Smooth muscle cell of the umbilical artery (primary cell): ENCODE results near the gene ZIC3. TPM values are rescaled to one million over a fixed set of nuclear protein-coding genes. Genes with fewer than 3 reads are reported as not detected.

Source experiments
- total RNA-seq: library from RNA; depleted of rRNA; stranded (reverse); fragments of >200 nt; gene quantifications from 2 replicates; pipeline ENCODE4 v1.2.3, GENCODE V29; 2014

Gene ZIC3
- not detected in 2 replicates for total RNA-seq

GRCh38 chrX:137565921-137566745 is at the start of gene ZIC3:
TSS of gene ZIC3 (plus strand) at chrX:137566127. CDS start at chrX:137566692, 565 bp downstream.

